ENCODE results near the gene CCDC88B. TPM values are rescaled to one million over a fixed set of nuclear protein-coding genes. Genes with fewer than 3 reads are reported as not detected.

The CCDC88B gene
- total RNA-seq, 2 donors from 2014 or later, result 14.2 to 15.2 TPM

DNA sequence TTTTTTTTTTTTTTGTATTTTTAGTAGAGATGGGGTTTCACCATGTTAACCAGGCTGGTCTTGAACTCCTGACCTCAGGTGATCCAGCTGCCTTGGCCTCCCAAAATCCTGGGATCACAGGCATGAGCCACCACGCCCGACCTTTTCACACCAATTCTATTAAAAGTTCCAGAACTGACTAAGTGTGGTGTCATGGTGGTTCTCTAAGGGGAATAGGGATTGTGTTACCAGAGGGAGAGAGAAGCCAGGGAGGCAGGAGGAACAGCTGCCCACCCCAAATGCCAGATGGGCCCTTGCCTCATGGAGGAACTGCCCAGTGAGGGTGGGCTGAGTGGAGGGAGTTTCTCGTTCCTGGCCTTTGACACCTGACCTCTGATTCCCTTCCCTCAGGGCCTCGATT is 24.9 kb downstream of the CCDC88B start:
- Mint-ChIP-seq H3K9me3 (no peaks in the 10 kb centered on the region), H3K27ac (no peak overlapping the region), H3K36me3 (ENCODE audit: low read depth) (peaks cover 66% of the 10 kb centered on the region), H3K4me3 (no peak overlapping the region), H3K4me1 (peaks cover 2% of the 10 kb centered on the region), H3K27me3 (ENCODE audit: insufficient read depth) (no peaks in the 10 kb centered on the region)
- Histone ChIP-seq H3K9ac (ENCODE audit: extremely low read depth, low read length, poor library complexity, severe bottlenecking) (no peak overlapping the region), H3K36me3 (ENCODE audit: control insufficient read depth, insufficient read depth, low read length) (peaks cover 55% of the 10 kb centered on the region), H3K27ac (ENCODE audit: low read depth, low read length) (no peak overlapping the region), H3K4me1 (ENCODE audit: control insufficient read depth, insufficient read depth, low read length) (no peaks in the 10 kb centered on the region), H3K9me3 (ENCODE audit: control insufficient read depth, low read length) (no peaks in the 10 kb centered on the region), H3K27me3 (ENCODE audit: control insufficient read depth, insufficient read depth, low read length, poor library complexity, severe bottlenecking) (no peaks in the 10 kb centered on the region), H3K4me3 (ENCODE audit: low read length) (no peak overlapping the region)
- TF ChIP-seq, protein P1, sequence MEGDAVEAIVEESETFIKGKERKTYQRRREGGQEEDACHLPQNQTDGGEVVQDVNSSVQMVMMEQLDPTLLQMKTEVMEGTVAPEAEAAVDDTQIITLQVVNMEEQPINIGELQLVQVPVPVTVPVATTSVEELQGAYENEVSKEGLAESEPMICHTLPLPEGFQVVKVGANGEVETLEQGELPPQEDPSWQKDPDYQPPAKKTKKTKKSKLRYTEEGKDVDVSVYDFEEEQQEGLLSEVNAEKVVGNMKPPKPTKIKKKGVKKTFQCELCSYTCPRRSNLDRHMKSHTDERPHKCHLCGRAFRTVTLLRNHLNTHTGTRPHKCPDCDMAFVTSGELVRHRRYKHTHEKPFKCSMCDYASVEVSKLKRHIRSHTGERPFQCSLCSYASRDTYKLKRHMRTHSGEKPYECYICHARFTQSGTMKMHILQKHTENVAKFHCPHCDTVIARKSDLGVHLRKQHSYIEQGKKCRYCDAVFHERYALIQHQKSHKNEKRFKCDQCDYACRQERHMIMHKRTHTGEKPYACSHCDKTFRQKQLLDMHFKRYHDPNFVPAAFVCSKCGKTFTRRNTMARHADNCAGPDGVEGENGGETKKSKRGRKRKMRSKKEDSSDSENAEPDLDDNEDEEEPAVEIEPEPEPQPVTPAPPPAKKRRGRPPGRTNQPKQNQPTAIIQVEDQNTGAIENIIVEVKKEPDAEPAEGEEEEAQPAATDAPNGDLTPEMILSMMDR (conservative IDR thresholded peaks at IDR 0.05), result no peak
- DNase-seq, result no peak
- WGBS, 2 experiments (ENCODE audit: insufficient coverage in 1 of 2, insufficient read length in 1 of 2), result 88% methylated on average over 4 of the region's 4 CpGs; no CpG with 5 or more reads in 1 of the 2 experiments

DNA sequence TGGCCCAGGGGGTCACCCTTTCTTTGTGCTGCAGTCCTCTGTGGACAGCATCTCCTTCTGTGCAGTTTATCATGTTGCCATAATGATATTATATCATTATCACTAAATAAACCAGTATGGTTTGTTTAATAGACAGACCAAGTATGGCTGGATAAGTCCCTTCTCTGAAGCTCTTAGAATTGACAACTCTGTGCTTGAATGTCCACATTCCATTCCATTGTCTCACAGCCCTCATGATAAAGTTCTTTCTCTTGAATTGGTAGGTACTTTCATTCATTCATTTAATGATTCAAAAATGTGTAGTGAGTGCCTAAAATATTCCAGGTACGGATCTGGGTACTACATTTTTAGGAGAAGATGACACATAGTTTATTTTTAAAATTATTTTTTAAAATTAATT is 26.7 kb downstream of the CCDC88B start:
- H3K9me3 ChIP-seq (ENCODE audit: control insufficient read depth, low read length), result no peaks in the 10 kb centered on the region
- H3K27me3 ChIP-seq (ENCODE audit: control insufficient read depth, insufficient read depth, low read length, poor library complexity, severe bottlenecking), result no peaks in the 10 kb centered on the region
- TF ChIP-seq, protein P1 (conservative IDR thresholded peaks at IDR 0.05), result no peak
- no CpG with 5 or more reads among the region's 1 CpG for WGBS, 2 experiments (ENCODE audit: insufficient coverage in 1 of 2, insufficient read length in 1 of 2)
- DNase-seq, result no peak
- H3K4me3 ChIP-seq (ENCODE audit: low read length), result no peak overlapping the region
- Mint-ChIP-seq H3K27me3 (ENCODE audit: insufficient read depth) (no peaks in the 10 kb centered on the region), H3K9me3 (no peaks in the 10 kb centered on the region), H3K4me1 (no peaks in the 10 kb centered on the region), H3K4me3 (no peak overlapping the region), H3K27ac (no peak overlapping the region), H3K36me3 (ENCODE audit: low read depth) (peaks cover 67% of the 10 kb centered on the region)
- H3K4me1 ChIP-seq (ENCODE audit: control insufficient read depth, insufficient read depth, low read length), result no peaks in the 10 kb centered on the region
- H3K9ac ChIP-seq (ENCODE audit: extremely low read depth, low read length, poor library complexity, severe bottlenecking), result no peak overlapping the region
- H3K36me3 ChIP-seq (ENCODE audit: control insufficient read depth, insufficient read depth, low read length), result peaks cover 50% of the 10 kb centered on the region
- no peak overlapping the region for H3K27ac ChIP-seq (ENCODE audit: low read depth, low read length)

DNA sequence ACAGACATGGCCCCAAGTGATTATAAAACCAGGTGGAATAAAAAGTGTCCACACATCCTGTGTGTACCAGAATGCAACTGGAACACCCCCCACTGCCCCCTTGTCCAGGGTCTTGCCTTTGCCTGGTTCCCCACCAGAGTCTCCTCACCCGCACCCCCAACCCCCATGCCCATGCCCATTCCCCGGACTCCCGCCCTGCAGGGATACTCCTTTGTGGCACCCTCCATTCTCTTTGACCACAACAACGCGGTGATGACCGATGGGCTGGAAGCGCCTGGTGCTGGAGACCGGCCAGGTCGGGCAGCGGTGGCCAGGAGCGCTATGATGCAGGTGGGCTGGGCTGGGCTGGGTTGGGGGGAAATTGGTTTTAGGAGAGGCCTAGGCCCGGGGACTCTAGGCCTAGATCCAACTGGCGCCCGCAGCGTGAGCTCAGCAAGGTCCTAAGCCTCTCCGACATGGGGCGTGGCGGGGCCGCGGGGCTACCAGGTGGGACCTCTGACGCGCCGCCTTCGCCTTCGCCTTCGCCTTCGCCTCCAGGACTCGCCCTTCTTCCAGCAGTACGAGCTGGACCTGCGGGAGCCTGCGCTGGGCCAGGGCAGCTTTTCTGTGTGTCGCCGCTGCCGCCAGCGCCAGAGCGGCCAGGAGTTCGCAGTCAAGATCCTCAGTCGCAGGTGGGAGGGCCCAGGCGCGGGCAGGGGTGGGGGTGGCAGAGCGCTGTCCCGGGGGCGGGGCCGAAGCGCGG is 28.1 kb downstream of the CCDC88B start:
- Histone ChIP-seq H3K36me3 (ENCODE audit: control insufficient read depth, insufficient read depth, low read length) (peaks cover 38% of the 10 kb centered on the region), H3K9me3 (ENCODE audit: control insufficient read depth, low read length) (no peaks in the 10 kb centered on the region), H3K4me1 (ENCODE audit: control insufficient read depth, insufficient read depth, low read length) (no peaks in the 10 kb centered on the region), H3K4me3 (ENCODE audit: low read length) (no peak overlapping the region), H3K27ac (ENCODE audit: low read depth, low read length) (no peak overlapping the region), H3K27me3 (ENCODE audit: control insufficient read depth, insufficient read depth, low read length, poor library complexity, severe bottlenecking) (no peaks in the 10 kb centered on the region), H3K9ac (ENCODE audit: extremely low read depth, low read length, poor library complexity, severe bottlenecking) (no peak overlapping the region)
- no peaks in the 10 kb centered on the region for H3K4me1 Mint-ChIP-seq
- no peaks in the 10 kb centered on the region for H3K27me3 Mint-ChIP-seq (ENCODE audit: insufficient read depth)
- WGBS, 2 experiments (ENCODE audit: insufficient coverage in 1 of 2, insufficient read length in 1 of 2), result 96 to 99% methylated on average over 25 to 46 of the region's 46 CpGs
- H3K4me3 Mint-ChIP-seq, result no peak overlapping the region
- H3K36me3 Mint-ChIP-seq (ENCODE audit: low read depth), result peaks cover 53% of the 10 kb centered on the region
- peak; percentile 57 for DNase-seq
- TF ChIP-seq, protein P1 (conservative IDR thresholded peaks at IDR 0.05), result no peak
- H3K9me3 Mint-ChIP-seq, result no peaks in the 10 kb centered on the region
- H3K27ac Mint-ChIP-seq, result no peak overlapping the region

Data from endodermal cell (in vitro differentiated cells).